GM21576 (cell line): Measurements from ENCODE around the gene CRTC2.

Source experiments
- ATAC-seq: cut with Tn5 transposase; IDR thresholded peaks from one replicate; pipeline ENCODE4 v1.9.1; 2021; ENCODE audit warnings: mild to moderate bottlenecking, moderate library complexity; ENCODE audit not compliant: unreplicated experiment

CRTC2 gene

GRCh38 chr1:153976819-153977249, 18.4 kb upstream of the CRTC2 start:
- ATAC-seq, result no peak

GRCh38 chr1:153973525-153973924, 15.1 kb upstream of the CRTC2 start:
- ATAC-seq, result no peak

- no peak for ATAC-seq
These were observed 14.7 kb upstream of the CRTC2 start for GRCh38 chr1:153973071-153973470.

- no peak for ATAC-seq
These were observed 11.9 kb upstream of the CRTC2 start for GRCh38 chr1:153970346-153970745.

GRCh38 chr1:153968972-153969371, 10.6 kb upstream of the CRTC2 start:
- no peak for ATAC-seq

- ATAC-seq, result no peak
These were observed 10.0 kb upstream of the CRTC2 start for GRCh38 chr1:153968408-153968807.

- ATAC-seq, result no peak
These were observed 9.6 kb upstream of the CRTC2 start for GRCh38 chr1:153968000-153968363.

GRCh38 chr1:153967107-153967999, 8.9 kb upstream of the CRTC2 start, which contains the start of gene CREB3L4:
Gene CREB3L4 (plus strand): TSS chr1:153967902. CDS start chr1:153968526, 624 bp downstream.
- peak; percentile 65 for ATAC-seq

GRCh38 chr1:153963850-153964331, 5.5 kb upstream of the CRTC2 start:
- no peak for ATAC-seq

- peak; percentile 43 for ATAC-seq
These were observed 4.8 kb upstream of the CRTC2 start, which contains the start of gene SLC39A1 for GRCh38 chr1:153963030-153963849. Gene SLC39A1 (minus strand): TSS chr1:153963537. CDS start chr1:153962715, 822 bp downstream.

- no peak for ATAC-seq
These were observed 3.9 kb upstream of the CRTC2 start for GRCh38 chr1:153962088-153963029.

- no peak for ATAC-seq
These were observed 3.0 kb upstream of the CRTC2 start for GRCh38 chr1:153961421-153961820.

GRCh38 chr1:153960206-153960605, 1.8 kb upstream of the CRTC2 start:
- ATAC-seq, result no peak

GRCh38 chr1:153959454-153959853, 1.0 kb upstream of the CRTC2 start:
- ATAC-seq, result no peak

GRCh38 chr1:153958961-153959260, 499 bp upstream of the CRTC2 start:
- ATAC-seq, result no peak

GRCh38 chr1:153957744-153958110, 685 bp downstream of the CRTC2 start:
- peak; percentile 21 for ATAC-seq

GRCh38 chr1:153956997-153957715, 1.3 kb downstream of the CRTC2 start:
- no peak for ATAC-seq

GRCh38 chr1:153954826-153955225, 3.6 kb downstream of the CRTC2 start:
- no peak for ATAC-seq

GRCh38 chr1:153953859-153954365, 4.5 kb downstream of the CRTC2 start:
- ATAC-seq, result no peak

GRCh38 chr1:153951801-153952200, 6.6 kb downstream of the CRTC2 start:
- no peak for ATAC-seq
